AG04450 (cell line): ENCODE results near the gene KHDC1. TPM values are rescaled to one million over a fixed set of nuclear protein-coding genes. Genes with fewer than 3 reads are reported as not detected.

Source experiments
- CTCF ChIA-PET: fragments of 300-600, 350-600 bp; formaldehyde crosslinking; extraction: SDS; loops from one replicate; lab custom pipeline; 2022; ENCODE audit warnings: antibody characterized with exemption, inconsistent platforms; lab: Charles Lee
- POLR2A ChIA-PET: fragments of 350-600 bp; formaldehyde crosslinking; extraction: SDS; loops from one replicate; lab custom pipeline; 2021; ENCODE audit warnings: antibody characterized with exemption, inconsistent platforms; lab: Yijun Ruan, JAX
- DNase-seq: peaks from one replicate; pipeline ENCODE4 v3.0.0-alpha.2; 2011; ENCODE audit warnings: low read depth, low spot score
- H3K27ac ChIP-seq: one replicate; pipeline ENCODE4 v1.5.1; 2012; ENCODE audit warnings: low read depth, low read length, control low read depth
- H3K27me3 ChIP-seq: one replicate; pipeline ENCODE4 v1.6.0; 2012; ENCODE audit warnings: low read length; ENCODE audit not compliant: control insufficient read depth, insufficient read depth
- H3K4me3 ChIP-seq: 2 replicates; pipeline ENCODE4 v1.5.1; 2011; ENCODE audit warnings: mild to moderate bottlenecking, low read depth, low read length, control low read depth
- H3K9me3 ChIP-seq: 2 replicates; pipeline ENCODE4 v1.5.1; 2012; ENCODE audit warnings: low read length; ENCODE audit not compliant: control insufficient read depth, insufficient read depth
- polyA plus RNA-seq: library from polyadenylated mRNA; depleted of rRNA; stranded (reverse); fragments of >200 nt; gene quantifications from 2 replicates; pipeline ENCODE4 v1.2.3, GENCODE V29; 2011
- TF ChIP-seq, protein P1 (sequence below): IDR thresholded peaks from 2 replicates; pipeline ENCODE4 v1.5.1; 2011; ENCODE audit warnings: low read depth, low read length, control low read depth, inconsistent platforms

Gene KHDC1
- polyA plus RNA-seq, 1 experiment, result 5.9 TPM

DNA sequence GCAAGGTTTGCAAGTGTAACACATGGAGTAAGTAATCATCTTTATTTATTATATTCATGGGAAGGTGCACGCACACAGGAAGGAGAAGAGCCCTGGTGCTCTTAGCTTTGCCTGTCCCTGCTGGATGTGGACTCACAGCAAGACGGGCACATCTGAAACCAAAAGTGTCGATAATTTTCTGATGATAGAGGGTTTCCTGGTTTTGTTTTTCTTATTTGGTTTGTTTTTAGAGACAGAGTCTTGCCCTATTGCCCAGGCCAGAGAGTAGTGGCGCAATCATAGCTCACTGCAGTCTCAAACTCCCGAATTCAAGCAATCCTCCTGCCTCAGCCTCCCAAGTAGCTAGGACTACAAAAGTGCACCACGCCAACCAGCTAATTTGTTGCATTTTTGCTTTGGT lies 29.9 kb downstream of the KHDC1 start:
- TF ChIP-seq, protein P1, sequence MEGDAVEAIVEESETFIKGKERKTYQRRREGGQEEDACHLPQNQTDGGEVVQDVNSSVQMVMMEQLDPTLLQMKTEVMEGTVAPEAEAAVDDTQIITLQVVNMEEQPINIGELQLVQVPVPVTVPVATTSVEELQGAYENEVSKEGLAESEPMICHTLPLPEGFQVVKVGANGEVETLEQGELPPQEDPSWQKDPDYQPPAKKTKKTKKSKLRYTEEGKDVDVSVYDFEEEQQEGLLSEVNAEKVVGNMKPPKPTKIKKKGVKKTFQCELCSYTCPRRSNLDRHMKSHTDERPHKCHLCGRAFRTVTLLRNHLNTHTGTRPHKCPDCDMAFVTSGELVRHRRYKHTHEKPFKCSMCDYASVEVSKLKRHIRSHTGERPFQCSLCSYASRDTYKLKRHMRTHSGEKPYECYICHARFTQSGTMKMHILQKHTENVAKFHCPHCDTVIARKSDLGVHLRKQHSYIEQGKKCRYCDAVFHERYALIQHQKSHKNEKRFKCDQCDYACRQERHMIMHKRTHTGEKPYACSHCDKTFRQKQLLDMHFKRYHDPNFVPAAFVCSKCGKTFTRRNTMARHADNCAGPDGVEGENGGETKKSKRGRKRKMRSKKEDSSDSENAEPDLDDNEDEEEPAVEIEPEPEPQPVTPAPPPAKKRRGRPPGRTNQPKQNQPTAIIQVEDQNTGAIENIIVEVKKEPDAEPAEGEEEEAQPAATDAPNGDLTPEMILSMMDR, result no peak
- Histone ChIP-seq H3K27me3 (no peaks in the 10 kb centered on the region), H3K4me3 (no peak overlapping the region), H3K27ac (no peak overlapping the region), H3K9me3 (peaks cover 2% of the 10 kb centered on the region; the same call in 1 of the 2 replicates)
- CTCF ChIA-PET, result no interaction called here
- POLR2A ChIA-PET, result no interaction called here
- no peak for DNase-seq

DNA sequence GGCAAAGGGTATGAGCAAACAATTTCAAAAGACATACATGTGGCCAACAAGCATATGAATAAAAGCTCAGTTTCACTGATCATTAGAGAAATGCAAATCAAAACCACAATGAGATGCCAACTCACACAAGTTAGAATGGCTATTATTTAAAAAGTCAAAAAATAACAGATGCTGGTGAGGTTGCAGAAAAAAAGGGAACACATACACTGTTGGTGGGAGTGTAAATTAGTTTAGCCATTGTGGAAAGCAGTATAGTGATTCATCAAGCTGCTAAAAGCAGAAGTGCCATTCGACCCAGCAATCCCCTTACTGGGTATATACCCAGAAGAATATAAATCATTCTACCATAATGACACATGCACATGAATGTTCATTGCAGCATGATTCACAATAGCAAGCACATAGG lies 31.0 kb downstream of the KHDC1 start:
- TF ChIP-seq, protein P1, result no peak
- DNase-seq, result no peak
- POLR2A ChIA-PET, result no interaction called here
- Histone ChIP-seq H3K9me3 (peaks cover 2% of the 10 kb centered on the region; the same call in 1 of the 2 replicates), H3K4me3 (no peak overlapping the region), H3K27me3 (no peaks in the 10 kb centered on the region), H3K27ac (no peak overlapping the region)
- CTCF ChIA-PET, result no interaction called here

DNA sequence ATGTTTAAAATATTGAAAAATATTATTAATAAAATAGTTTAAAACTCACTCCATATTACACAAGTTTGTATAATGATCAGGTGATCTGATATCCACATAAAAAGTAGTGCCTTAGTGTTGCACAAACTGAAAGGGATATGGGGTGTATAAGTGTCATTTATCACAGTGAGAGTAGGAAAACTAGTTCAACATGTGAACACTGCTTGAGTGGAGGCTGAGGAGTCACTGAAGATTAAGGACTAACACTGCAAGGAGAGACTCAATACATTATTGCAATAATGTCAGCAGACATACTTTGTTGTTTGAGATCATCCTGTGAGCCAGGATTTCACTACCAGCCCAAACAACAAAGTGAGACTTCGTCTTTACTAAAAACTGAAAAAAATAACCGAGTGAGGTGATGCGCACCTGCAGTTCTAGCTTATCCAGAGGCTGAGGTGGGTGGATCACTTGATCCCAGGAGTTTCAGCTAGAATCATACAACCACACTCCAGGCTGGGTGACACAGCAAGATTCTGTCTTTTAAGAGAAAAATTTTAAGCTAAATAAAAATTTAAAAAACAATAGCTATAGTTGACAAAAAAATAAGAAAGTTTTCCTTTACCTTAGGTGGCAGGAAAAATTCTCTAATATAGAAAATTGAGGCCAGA lies 35.3 kb downstream of the KHDC1 start:
- Histone ChIP-seq H3K4me3 (no peak overlapping the region), H3K27ac (no peak overlapping the region), H3K9me3 (peaks cover 10% of the 10 kb centered on the region; the same call in 1 of the 2 replicates), H3K27me3 (no peaks in the 10 kb centered on the region)
- DNase-seq, result no peak
- TF ChIP-seq, protein P1, result no peak
- CTCF ChIA-PET, result interaction anchor here (0.7 kb wide), 1 partner anchor 611 kb away, joined by 4 read pairs; no protein-coding TSS in a partner anchor
- POLR2A ChIA-PET, result interaction anchor here (0.7 kb wide), 1 partner anchor 757 kb away, joined by 7 read pairs; no protein-coding TSS in a partner anchor

DNA sequence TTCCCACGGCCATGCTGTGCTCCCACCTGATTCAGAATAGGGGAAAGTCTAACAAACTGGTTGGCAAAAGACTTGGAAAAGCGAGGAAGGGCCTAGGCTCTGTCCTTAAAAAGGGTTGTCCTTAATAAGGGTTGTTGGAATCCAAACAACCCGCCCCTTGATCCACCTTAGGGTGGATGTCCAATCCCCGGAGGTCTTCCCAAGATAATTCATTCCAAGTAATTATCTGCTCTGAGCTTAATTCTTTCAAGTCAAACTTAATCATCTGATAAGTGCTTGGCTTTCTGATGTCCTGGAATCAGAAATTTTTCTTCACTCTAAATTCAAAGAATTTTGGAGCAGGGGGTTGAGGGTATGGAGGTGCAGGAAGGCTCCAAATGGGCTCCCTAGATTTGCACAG lies 37.6 kb downstream of the KHDC1 start, which contains the start of gene KHDC1L:
Gene KHDC1L, minus strand, starts transcription at position 101 of the 400 bp plus-strand sequence. Its CDS starts 88 bp downstream, at position 13.
- Histone ChIP-seq H3K9me3 (peaks cover 10% of the 10 kb centered on the region; the same call in 1 of the 2 replicates), H3K27ac (no peak within 1 kb of the TSS), H3K4me3 (no peak within 1 kb of the TSS), H3K27me3 (no peaks in the 10 kb centered on the region)
- ChIA-PET POLR2A (no interaction called here), CTCF (no interaction called here)
- no peak for DNase-seq
- TF ChIP-seq, protein P1, result no peak

DNA sequence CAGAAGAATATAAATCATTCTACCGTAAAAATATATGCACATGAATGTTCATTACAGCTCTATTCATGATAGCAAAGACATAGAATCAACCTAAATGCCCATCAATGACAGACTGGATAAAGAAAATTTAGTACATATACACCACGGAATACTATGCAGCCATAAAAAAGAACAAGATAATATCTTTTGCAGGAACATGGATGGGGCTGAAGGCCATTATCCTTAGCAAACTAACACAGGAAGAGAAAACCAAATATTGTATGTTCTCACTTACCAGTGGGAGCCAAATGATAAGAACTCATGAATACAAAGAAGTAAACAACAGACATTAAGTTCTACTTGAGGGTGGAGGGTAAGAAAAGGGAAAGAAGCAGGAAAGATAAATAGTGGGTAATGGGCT lies 46.1 kb downstream of the KHDC1 start:
- Histone ChIP-seq H3K27me3 (no peaks in the 10 kb centered on the region), H3K9me3 (no peaks in the 10 kb centered on the region), H3K4me3 (no peak overlapping the region), H3K27ac (no peak overlapping the region)
- DNase-seq, result no peak
- POLR2A ChIA-PET, result no interaction called here
- CTCF ChIA-PET, result no interaction called here
- TF ChIP-seq, protein P1, result no peak
